HG03196 (cell line): ENCODE data around the gene PPP1R27.

Source experiments
- ATAC-seq: cut with Tn5 transposase; IDR thresholded peaks from one replicate; pipeline ENCODE4 v1.9.1; 2021; ENCODE audit not compliant: unreplicated experiment

PPP1R27 gene

GRCh38 chr17:81822996-81823819 lies 11.6 kb downstream of the PPP1R27 start:
- ATAC-seq = no peak

GRCh38 chr17:81822312-81822637 lies 12.6 kb downstream of the PPP1R27 start:
- ATAC-seq = no peak

- ATAC-seq = no peak
Observed at GRCh38 chr17:81821603-81822311, 13.1 kb downstream of the PPP1R27 start.

- ATAC-seq = no peak
Observed at GRCh38 chr17:81821147-81821546, 13.7 kb downstream of the PPP1R27 start.

GRCh38 chr17:81819708-81820107 lies 15.1 kb downstream of the PPP1R27 start:
- ATAC-seq = no peak

- no peak for ATAC-seq
Observed at GRCh38 chr17:81817758-81818147, 17.1 kb downstream of the PPP1R27 start.

- ATAC-seq = no peak
Observed at GRCh38 chr17:81815646-81815986, 19.2 kb downstream of the PPP1R27 start.

- ATAC-seq = no peak
Observed at GRCh38 chr17:81814748-81815645, 19.9 kb downstream of the PPP1R27 start.

GRCh38 chr17:81813861-81814683 lies 20.8 kb downstream of the PPP1R27 start:
- no peak for ATAC-seq

GRCh38 chr17:81813371-81813684 lies 21.5 kb downstream of the PPP1R27 start:
- ATAC-seq = no peak

GRCh38 chr17:81812571-81813370 lies 22.1 kb downstream of the PPP1R27 start:
- ATAC-seq = no peak

GRCh38 chr17:81811705-81812570 lies 22.9 kb downstream of the PPP1R27 start:
- no peak for ATAC-seq

- ATAC-seq = no peak
Observed at GRCh38 chr17:81810892-81811704, 23.8 kb downstream of the PPP1R27 start.

GRCh38 chr17:81810476-81810875 lies 24.4 kb downstream of the PPP1R27 start:
- ATAC-seq = no peak

- no peak for ATAC-seq
Observed at GRCh38 chr17:81809556-81809998, 25.3 kb downstream of the PPP1R27 start.

- ATAC-seq = no peak
Observed at GRCh38 chr17:81808778-81809555, 25.9 kb downstream of the PPP1R27 start.

GRCh38 chr17:81807839-81808238 lies 27.0 kb downstream of the PPP1R27 start:
- ATAC-seq = no peak
